ENCODE data around the gene EMCN. TPM values are rescaled to one million over a fixed set of nuclear protein-coding genes. Genes with fewer than 3 reads are reported as not detected.

The EMCN gene
- total and polyA plus RNA-seq, 9 donors, result 4.4 to 40.7 (median 11.8) TPM

DNA sequence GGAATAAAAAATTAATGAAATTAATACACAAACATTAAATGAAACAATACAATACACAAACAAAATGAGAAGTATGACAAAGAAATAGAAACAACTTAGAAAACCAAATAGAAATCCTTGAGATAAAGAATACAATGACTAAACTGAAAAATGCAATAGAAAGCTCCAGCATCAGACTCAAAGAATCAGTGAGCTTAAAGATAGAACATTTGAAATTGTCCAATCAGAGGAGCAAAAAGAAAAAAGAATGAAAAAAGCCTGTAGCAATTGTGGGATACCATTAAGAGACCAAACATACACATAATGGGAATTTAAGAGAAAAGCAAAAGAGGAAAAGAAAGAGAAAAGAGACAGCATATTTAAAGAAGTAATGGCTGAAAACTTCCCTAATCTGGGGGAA is 25.7 kb downstream of the EMCN start:
- peaks cover 0 to 7% of the 10 kb centered on the region in 2 donors for H3K9me3 ChIP-seq
- TF ChIP-seq, protein P1, sequence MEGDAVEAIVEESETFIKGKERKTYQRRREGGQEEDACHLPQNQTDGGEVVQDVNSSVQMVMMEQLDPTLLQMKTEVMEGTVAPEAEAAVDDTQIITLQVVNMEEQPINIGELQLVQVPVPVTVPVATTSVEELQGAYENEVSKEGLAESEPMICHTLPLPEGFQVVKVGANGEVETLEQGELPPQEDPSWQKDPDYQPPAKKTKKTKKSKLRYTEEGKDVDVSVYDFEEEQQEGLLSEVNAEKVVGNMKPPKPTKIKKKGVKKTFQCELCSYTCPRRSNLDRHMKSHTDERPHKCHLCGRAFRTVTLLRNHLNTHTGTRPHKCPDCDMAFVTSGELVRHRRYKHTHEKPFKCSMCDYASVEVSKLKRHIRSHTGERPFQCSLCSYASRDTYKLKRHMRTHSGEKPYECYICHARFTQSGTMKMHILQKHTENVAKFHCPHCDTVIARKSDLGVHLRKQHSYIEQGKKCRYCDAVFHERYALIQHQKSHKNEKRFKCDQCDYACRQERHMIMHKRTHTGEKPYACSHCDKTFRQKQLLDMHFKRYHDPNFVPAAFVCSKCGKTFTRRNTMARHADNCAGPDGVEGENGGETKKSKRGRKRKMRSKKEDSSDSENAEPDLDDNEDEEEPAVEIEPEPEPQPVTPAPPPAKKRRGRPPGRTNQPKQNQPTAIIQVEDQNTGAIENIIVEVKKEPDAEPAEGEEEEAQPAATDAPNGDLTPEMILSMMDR (IDR thresholded peaks at IDR 0.05), result no peak
- no peak for TF ChIP-seq POLR2A (IDR thresholded peaks at IDR 0.05)
- no peak for TF ChIP-seq EP300 (IDR thresholded peaks at IDR 0.05)
- no peak for DNase-seq
- intact Hi-C loops (cut with DNase I), result no loop called here
- no peaks in the 10 kb centered on the region for H3K36me3 ChIP-seq
- no peak overlapping the region for H3K27ac ChIP-seq
- H3K4me3 ChIP-seq, result no peak overlapping the region
- no peaks in the 10 kb centered on the region for H3K4me1 ChIP-seq (ENCODE audit: insufficient read depth)
- H3K27me3 ChIP-seq, result no peaks in the 10 kb centered on the region

DNA sequence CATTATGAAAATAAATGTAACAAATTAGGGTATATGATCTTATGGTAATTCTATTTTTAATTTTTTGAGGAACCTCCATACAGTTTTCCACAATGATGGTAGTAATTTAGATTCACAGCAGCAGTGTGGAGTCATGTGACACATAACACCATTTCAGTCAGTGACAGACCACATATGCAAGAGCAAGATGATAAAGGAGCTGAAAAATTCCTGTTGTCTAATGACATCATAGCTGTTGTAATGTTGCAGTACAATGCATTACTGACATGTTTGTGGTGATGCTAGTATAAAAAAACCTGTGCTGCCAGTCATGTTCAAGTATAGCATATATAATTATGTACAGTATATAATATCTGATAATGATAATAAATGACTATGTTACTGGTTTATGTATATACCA is 28.5 kb downstream of the EMCN start:
- no peak for TF ChIP-seq EP300 (IDR thresholded peaks at IDR 0.05)
- TF ChIP-seq POLR2A (IDR thresholded peaks at IDR 0.05), result no peak
- TF ChIP-seq, protein P1 (IDR thresholded peaks at IDR 0.05), result no peak
- intact Hi-C loops (cut with DNase I), result no loop called here
- Histone ChIP-seq H3K27ac (no peak overlapping the region), H3K4me1 (ENCODE audit: insufficient read depth) (no peaks in the 10 kb centered on the region), H3K9me3 (peaks cover 0 to 7% of the 10 kb centered on the region in 2 donors), H3K27me3 (no peaks in the 10 kb centered on the region), H3K36me3 (no peaks in the 10 kb centered on the region), H3K4me3 (no peak overlapping the region)
- no peak for DNase-seq

GRCh38 chr4:100486496-100486895 is 31.3 kb downstream of the EMCN start:
- Histone ChIP-seq H3K4me1 (ENCODE audit: insufficient read depth) (no peaks in the 10 kb centered on the region), H3K27ac (no peak overlapping the region), H3K36me3 (no peaks in the 10 kb centered on the region), H3K4me3 (no peak overlapping the region), H3K9me3 (peaks cover 0 to 5% of the 10 kb centered on the region in 2 donors), H3K27me3 (no peaks in the 10 kb centered on the region)
- TF ChIP-seq EP300 (IDR thresholded peaks at IDR 0.05) (no peak), POLR2A (IDR thresholded peaks at IDR 0.05) (no peak)
- TF ChIP-seq, protein P1 (IDR thresholded peaks at IDR 0.05), result no peak
- DNase-seq, result no peak
- intact Hi-C loops (cut with DNase I), result no loop called here
- 86 to 93% (median 89%) methylated on average over 3 of the region's 3 CpGs for WGBS, 3 donors

DNA sequence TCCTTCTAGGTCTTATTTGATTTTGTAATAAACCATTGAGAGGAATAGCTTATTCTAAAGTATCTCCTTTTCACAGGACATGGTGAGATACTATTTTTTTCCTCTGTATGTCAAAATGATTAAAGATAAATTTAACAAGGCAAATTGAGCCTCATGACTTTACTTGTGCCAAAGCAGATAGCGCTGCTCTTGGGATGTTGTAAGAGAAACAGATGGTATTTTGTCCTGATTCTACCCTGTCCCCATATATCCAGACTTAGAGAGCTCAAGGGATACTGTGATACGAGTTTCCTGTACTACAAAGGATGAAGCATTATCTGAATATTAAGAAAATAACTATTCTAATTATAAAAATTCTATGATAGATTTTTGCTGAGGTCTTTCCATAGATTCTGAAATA is 34.0 kb downstream of the EMCN start:
- Histone ChIP-seq H3K9me3 (no peaks in the 10 kb centered on the region), H3K4me3 (no peak overlapping the region), H3K27ac (no peak overlapping the region), H3K27me3 (no peaks in the 10 kb centered on the region), H3K4me1 (ENCODE audit: insufficient read depth) (no peaks in the 10 kb centered on the region), H3K36me3 (no peaks in the 10 kb centered on the region)
- no peak for DNase-seq
- intact Hi-C loops (cut with DNase I), result no loop called here
- 72 to 85% (median 84%) methylated on average over 2 of the region's 2 CpGs for WGBS, 3 donors
- TF ChIP-seq, protein P1 (IDR thresholded peaks at IDR 0.05), result no peak
- TF ChIP-seq POLR2A (IDR thresholded peaks at IDR 0.05) (no peak), EP300 (IDR thresholded peaks at IDR 0.05) (no peak)

DNA sequence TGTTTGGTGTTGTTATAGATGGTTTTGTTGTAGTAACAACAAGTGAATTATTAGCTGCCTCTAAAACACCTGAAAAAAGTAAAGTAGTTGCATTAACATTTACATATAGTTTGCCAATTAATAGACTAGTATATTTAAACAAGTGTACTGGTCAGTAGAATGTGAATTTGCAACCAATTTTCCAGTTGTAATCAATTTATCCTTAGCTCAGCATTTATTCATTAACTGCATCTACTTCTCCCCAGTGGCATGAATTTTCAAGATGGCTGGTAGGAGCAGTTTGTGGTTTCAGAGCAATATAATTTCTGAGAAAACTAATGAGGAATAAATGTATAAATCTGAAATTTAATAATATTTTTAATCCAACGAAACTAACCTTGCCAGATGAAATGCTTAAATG is 37.9 kb downstream of the EMCN start:
- H3K4me1 ChIP-seq (ENCODE audit: insufficient read depth), result no peaks in the 10 kb centered on the region
- no peaks in the 10 kb centered on the region for H3K27me3 ChIP-seq
- no peaks in the 10 kb centered on the region for H3K9me3 ChIP-seq
- DNase-seq, result no peak
- TF ChIP-seq POLR2A (IDR thresholded peaks at IDR 0.05) (no peak), EP300 (IDR thresholded peaks at IDR 0.05) (no peak)
- TF ChIP-seq, protein P1 (IDR thresholded peaks at IDR 0.05), result no peak
- H3K36me3 ChIP-seq, result no peaks in the 10 kb centered on the region
- 56 to 95% (median 58%) methylated on average over 1 of the region's 1 CpG for WGBS, 3 donors
- H3K27ac ChIP-seq, result no peak overlapping the region
- H3K4me3 ChIP-seq, result no peak overlapping the region
- intact Hi-C loops (cut with DNase I), result no loop called here

Data from ovary (tissue), 9 donors.